CD1c-positive myeloid dendritic cell (primary cell): ENCODE data around the gene FAAH2.
A peak's percentile ranks its signal among the peaks of the same experiment; 100 is the strongest.
"Not testable (repeated sequence)": the region's sequence is repeated elsewhere in the genome, so short reads cannot be mapped to it uniquely, and the experiment has no call there.

ENCODE experiments used
- DNase-seq: peaks from one replicate; pipeline ENCODE4 v3.0.0-alpha.2; 2016; ENCODE audit errors: extremely low spot score

The FAAH2 gene

DNA sequence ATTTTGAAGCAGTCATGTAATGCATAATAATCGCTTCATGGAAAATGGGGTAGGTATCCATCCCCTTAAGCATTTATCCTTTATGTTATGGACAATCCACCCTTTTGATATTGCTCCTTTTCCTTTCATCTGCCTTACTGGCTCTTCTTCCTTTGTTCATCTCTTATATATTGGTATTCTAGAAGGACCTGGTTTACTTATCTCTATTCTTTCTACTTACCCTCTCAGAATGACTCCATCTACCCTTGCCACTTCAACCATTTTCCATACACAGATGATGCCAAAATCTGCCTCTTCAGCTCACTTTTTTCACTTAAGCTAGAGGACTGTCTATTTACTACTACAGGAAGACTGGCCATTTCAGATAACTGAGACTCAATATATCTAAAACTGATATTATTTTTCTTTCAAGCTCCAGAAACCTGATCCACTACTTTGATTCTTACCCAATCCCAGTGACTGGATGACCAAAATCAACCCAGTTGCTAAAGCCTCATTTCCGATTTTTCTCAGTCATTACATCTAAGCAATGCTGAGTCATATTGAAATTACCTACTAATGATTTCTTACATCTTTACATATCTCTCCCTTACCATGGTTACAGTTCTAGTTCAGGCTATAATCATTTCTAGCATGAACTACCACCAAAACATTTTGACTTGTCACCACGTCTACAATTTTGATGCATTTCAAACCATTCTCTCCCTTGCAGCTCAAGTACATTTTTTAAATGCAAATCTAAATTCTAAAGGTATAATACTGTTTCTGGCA lies 93.7 kb downstream of the FAAH2 start:
- DNase-seq: no peak

DNA sequence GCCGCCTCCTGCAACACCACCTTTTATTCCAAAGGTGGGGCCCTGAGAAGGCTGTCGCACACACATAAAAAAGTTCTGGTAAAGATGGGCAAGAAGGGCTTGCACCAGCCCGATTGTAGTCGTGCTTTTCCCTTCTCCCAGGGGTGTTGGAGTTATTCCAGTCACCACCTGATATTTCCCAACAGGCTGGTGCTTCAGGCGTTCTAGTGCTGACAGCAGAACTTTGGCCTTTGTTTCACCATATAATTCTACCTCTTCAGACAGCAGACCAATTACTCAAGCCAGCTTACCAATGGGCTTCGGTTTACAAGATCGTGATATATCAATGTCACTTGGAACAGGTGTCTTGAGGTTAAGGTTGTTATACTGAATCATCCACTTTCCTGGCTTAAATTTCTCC lies 107.7 kb downstream of the FAAH2 start:
- not testable (repeated sequence) for DNase-seq

DNA sequence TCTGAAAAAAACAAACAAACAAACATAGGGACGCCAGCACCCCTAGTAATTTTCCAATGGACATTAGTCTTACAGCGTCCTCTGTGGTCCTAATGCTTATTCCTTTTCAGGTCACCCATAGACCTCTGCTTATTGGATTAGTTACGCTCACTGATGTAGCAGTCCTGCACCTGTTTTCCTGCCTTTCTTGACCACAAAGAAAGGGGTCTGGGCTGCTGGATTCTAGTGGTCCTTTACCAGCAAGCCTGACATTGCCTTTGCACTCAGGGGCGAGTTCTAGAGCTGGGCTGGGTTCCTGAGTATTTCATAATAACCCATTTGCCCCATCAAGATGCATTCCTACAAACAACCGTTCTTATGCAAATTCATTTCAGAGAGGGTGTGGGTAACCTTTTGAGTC lies 116.7 kb downstream of the FAAH2 start:
- DNase-seq: not testable (repeated sequence)

DNA sequence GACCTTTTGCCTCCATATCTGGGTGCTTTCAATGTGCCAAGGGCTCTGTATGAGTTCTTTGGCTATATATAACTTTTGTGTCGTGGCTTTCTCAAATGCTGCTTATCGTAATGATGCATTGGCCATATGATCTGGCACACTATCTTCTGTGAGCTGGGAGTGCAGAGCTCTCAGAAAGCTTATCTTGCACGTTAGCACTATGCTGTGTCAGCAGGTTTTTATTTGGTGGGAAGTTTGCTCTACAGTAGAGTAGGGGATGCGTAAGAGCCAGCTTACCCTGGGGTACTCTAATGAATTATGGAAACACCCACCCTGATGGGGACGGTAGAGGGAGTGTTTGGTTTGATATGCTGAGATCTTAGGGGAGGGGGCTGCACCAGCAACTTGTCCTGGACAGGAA lies 119.6 kb downstream of the FAAH2 start:
- no peak for DNase-seq

DNA sequence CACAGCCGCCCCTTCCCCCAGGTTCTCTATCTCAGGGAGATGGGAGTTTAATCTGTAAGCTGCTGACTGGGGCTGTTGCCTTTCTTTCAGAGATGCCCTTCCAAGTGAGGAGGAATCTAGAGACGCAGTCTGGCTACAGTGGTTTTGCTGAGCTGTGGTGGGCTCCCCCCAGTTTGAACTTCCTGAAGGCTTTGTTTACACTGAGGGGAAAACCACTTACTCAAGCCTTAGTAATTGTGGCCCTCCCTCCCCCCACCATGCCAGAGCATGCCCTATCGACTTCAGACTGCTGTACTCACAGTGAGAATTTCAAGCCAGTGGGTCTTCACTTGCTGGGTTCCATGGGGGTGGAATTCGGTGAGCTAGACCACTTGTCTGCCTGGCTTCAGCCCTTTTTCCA lies 131.3 kb downstream of the FAAH2 start:
- DNase-seq: no peak

DNA sequence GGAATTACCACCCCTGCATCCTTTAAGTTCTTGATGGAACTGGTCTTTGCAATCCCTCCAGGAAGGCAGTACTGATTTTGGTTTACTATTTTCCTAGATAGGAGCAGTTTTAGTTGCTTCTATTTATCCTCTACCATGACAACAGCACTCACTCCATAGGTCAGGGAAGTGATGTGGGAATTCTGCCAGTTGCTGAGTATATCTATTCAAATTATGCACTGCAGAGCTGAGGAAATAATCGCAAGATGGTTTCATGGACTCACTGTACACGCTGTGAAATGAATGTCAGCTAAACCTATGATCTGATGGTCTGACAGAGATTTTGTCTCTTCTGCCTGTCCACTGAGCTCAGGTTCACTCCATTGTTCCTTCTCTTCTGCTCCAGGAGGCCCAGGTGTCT lies 135.8 kb downstream of the FAAH2 start:
- DNase-seq: no peak

GRCh38 chrX:57422790-57423189 lies 136.3 kb downstream of the FAAH2 start:
- no peak for DNase-seq

DNA sequence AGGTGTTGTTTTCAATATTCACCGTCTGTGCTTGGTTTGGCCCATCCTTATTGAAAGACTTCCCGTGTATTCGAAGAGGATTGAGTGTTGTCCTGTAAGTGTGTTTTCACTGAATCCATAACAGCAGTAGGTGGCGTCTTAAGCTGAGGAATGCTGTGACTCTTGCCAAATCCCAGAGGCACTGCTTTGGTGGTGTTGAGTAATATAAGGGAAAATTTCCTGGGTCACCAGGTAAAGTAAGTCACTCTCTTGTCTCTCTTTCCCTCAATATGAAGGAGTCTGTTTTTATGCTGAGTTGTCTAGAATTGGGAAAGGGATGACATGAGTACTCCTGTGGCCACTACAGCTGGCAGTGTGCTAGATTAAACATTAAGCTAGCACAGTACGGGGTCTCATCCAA lies 158.6 kb downstream of the FAAH2 start:
- no peak for DNase-seq

DNA sequence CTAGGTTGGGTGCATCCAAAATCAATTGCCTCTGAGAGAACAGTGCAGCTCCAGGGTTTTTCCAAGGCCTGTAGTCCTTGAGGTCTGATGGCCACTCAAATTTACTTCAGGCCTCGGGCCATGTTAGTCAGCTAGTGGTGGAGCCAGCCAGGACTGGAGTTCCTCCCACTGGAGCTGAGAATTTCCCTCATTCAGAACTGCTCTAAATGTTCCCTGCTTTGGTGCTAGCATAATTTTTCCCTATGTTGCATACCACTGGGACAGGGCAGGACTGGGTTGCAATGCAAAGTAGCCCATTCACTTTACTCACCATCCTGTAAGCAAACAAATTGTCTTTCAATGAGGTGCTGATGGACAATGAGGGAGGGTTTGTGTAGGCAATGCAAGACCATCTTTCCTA lies 159.3 kb downstream of the FAAH2 start:
- DNase-seq: no peak

DNA sequence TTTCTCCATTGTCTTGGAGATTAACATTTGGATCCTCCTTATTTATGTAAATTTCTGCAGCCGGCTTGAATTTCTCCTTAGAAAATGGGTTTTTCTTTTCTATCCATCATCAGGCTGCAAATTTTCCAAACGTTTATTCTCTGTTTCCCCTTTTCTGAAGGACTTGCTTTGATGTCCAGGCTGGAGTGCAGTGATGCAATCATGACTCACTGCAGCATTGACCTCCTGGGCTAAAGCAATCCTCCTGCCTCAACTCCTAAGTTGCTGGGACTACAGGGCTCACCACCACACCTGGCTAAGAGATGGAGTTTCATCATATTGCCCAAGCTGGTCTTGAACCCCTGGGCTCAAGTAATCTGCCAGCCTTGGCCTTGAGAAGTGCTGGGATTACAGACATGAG lies 161.3 kb downstream of the FAAH2 start:
- DNase-seq: no peak

DNA sequence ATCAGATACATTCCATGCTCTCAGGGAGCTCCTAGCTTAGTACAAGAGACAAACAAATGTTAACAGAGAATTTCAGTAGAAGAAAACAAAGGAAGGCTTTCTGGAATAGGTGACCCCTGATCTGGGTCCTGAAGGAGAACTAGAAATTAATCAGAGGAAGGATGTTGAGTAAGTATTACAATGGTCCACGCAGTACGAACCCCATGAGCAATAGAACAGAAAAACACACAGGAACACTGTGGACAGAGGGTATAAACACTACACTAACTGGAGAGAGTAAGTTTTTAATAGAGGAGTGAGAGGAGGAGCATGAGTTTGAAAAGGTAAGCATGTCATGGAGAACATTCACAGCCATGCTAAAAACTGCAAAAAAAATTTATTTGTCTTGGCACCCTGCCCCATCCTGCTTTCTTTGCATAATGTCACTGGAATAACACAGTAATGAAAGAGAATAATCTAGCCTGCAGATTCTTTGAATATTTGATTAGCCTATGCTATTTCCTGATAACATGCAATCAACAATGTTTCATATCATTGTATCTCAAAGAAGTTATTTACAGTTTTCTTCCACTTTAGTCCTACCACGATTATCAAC lies 165.0 kb downstream of the FAAH2 start:
- no peak for DNase-seq

GRCh38 chrX:57453901-57454300 lies 167.4 kb downstream of the FAAH2 start:
- peak; percentile 6 for DNase-seq

- DNase-seq: no peak
These were observed 195.0 kb downstream of the FAAH2 start for GRCh38 chrX:57481514-57481913.

DNA sequence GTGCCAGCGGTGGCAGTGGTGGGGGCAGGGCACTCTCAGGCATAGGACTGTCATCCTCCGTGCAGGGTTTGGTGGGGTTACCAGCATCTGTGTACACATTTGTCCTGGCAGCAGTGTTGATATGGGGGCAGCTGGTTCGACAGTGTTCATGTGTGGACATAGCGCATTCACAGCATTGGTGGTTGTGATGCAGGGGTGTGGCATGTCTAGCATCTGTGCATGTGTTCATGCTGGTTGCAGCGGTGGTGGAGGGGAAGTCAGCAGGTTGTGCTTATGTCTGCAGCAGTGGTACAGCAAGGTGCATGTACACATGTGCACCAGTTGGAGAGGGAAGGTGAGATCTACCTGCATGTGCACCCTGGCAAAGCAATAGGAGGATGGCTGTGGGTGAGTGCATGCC lies 230.0 kb downstream of the FAAH2 start:
- DNase-seq: no peak

GRCh38 chrX:57519578-57520118 lies 233.1 kb downstream of the FAAH2 start:
- no peak for DNase-seq

DNA sequence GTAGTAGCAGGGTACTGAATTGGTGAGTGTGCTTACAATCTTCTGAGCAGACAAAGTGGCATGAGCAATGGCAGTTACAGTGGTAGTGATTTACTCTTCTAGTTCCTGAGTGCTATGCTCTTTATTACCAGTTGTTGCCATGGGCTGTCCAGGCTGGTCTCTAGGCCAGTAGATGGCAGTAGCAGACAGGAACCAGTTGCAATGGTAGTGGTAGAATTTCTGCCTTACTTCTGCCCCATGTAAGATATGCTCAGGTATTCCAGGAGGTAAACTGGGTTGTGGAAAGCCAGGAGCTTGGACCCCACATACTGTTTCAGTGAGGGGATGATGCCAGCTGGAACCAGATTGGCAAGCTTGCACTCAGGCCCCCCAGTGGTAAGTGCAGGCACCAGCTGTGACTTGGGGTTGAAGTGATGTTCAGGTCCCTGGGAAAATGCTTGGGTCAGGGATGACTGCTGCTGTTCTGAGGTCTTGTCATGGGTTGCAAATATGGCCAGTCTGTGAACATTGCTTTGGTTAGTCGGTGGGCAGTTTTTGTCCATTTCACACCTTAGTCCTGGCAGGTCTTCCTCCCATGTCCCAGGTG lies 242.3 kb downstream of the FAAH2 start:
- DNase-seq: no peak
